GM19328 (cell line): Measurements from ENCODE around the gene CRISPLD2.

ENCODE experiments used
- ATAC-seq: cut with Tn5 transposase; IDR thresholded peaks from one replicate; pipeline ENCODE4 v1.9.1; 2021; ENCODE audit warnings: mild to moderate bottlenecking, moderate library complexity; ENCODE audit not compliant: unreplicated experiment

Gene CRISPLD2

GRCh38 chr16:84819644-84820304 lies at the start of gene CRISPLD2:
Gene CRISPLD2, plus strand, starts transcription at chr16:84819985. Its CDS starts 18,511 bp downstream, at chr16:84838496.
- no peak for ATAC-seq

GRCh38 chr16:84773312-84773711 lies 46.5 kb upstream of the CRISPLD2 start:
- no peak for ATAC-seq

- no peak for ATAC-seq
Observed at GRCh38 chr16:84774810-84775209, 45.0 kb upstream of the CRISPLD2 start.

- no peak for ATAC-seq
Observed at GRCh38 chr16:84775262-84775810, 44.4 kb upstream of the CRISPLD2 start.

GRCh38 chr16:84777435-84777834 lies 42.4 kb upstream of the CRISPLD2 start:
- ATAC-seq, result no peak

GRCh38 chr16:84778720-84779119 lies 41.1 kb upstream of the CRISPLD2 start:
- ATAC-seq, result no peak

GRCh38 chr16:84780063-84780462 lies 39.7 kb upstream of the CRISPLD2 start:
- ATAC-seq, result no peak

- ATAC-seq, result no peak
Observed at GRCh38 chr16:84780544-84781376, 39.0 kb upstream of the CRISPLD2 start.

- no peak for ATAC-seq
Observed at GRCh38 chr16:84782846-84783245, 36.9 kb upstream of the CRISPLD2 start.

- ATAC-seq, result no peak
Observed at GRCh38 chr16:84785843-84786581, 33.8 kb upstream of the CRISPLD2 start.

GRCh38 chr16:84786605-84787262 lies 33.1 kb upstream of the CRISPLD2 start:
- no peak for ATAC-seq

- no peak for ATAC-seq
Observed at GRCh38 chr16:84787263-84787622, 32.5 kb upstream of the CRISPLD2 start.

GRCh38 chr16:84788920-84789391 lies 30.8 kb upstream of the CRISPLD2 start:
- no peak for ATAC-seq

- ATAC-seq, result no peak
Observed at GRCh38 chr16:84789431-84789830, 30.4 kb upstream of the CRISPLD2 start.

- no peak for ATAC-seq
Observed at GRCh38 chr16:84790301-84790700, 29.5 kb upstream of the CRISPLD2 start.

- no peak for ATAC-seq
Observed at GRCh38 chr16:84791088-84791487, 28.7 kb upstream of the CRISPLD2 start.

GRCh38 chr16:84791501-84791900 lies 28.3 kb upstream of the CRISPLD2 start:
- no peak for ATAC-seq

- ATAC-seq, result no peak
Observed at GRCh38 chr16:84794186-84794585, 25.6 kb upstream of the CRISPLD2 start.

- ATAC-seq, result no peak
Observed at GRCh38 chr16:84794626-84795025, 25.2 kb upstream of the CRISPLD2 start.

GRCh38 chr16:84795329-84796053 lies 24.3 kb upstream of the CRISPLD2 start:
- ATAC-seq, result no peak
